8988T (cell line): ENCODE measurements around the gene PRKD1.
"Not testable (repeated sequence)": the region's sequence is repeated elsewhere in the genome, so short reads cannot be mapped to it uniquely, and the experiment has no call there.

Experiments used
- DNase-seq: peaks from one replicate; pipeline ENCODE4 v3.0.0; 2011

Gene PRKD1

DNA sequence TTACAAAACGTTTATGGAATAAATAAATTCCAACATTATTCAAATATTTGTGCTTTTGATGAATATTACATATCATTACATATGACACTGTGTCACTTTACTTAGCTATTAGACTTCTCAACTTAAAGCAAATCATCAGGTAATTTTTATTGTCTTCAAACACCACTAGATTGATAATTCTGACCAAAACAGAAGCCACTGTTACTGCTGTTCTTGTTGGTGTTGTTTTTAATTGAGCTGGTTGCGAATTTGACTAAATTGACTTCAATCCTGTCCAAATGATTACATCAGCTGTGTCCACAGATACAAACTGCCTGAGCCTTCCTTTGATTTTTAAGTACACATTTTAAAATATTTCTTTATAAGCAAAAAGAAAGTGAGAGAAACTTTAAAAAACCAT, 29.2 kb downstream of the PRKD1 start:
- DNase-seq: no peak

DNA sequence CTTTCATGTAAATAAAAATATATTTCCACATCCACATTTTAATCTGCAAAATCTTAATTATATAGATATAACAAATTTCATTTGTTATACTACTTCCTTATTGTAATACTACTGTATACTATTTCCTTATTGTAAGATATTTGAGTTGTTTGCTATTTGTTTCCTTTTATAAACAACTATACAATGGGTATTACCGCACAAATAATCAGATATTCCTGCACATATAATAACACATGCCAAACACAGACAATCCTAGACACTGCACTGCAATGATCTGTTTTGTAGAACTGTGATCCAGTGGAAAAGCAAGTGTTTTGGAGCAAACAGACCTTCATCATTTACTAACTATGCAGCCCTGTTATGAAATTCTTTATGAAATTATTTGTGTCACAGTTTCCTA, 30.5 kb downstream of the PRKD1 start:
- DNase-seq: no peak

DNA sequence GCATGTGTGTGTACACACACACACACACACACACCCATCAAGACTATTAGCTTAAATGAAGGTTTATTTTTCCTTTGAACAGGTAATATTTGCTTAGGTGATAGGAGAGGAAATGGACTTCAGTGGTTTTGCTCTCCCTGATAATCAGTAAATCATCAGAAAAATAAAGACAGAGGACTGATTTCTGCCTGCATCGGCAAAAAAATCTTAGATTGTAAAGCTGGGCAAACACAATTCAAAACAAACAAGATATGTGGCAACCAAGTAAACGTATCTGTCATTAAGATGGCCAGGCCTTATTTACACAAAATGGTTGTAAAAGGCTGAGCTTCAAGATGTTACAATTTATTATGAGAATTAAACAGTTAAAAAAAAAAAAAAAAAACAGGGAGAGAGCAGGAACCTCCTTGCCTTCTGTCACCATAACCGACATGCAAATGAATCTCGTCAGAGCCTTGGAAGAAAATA, 31.3 kb downstream of the PRKD1 start:
- no peak for DNase-seq

DNA sequence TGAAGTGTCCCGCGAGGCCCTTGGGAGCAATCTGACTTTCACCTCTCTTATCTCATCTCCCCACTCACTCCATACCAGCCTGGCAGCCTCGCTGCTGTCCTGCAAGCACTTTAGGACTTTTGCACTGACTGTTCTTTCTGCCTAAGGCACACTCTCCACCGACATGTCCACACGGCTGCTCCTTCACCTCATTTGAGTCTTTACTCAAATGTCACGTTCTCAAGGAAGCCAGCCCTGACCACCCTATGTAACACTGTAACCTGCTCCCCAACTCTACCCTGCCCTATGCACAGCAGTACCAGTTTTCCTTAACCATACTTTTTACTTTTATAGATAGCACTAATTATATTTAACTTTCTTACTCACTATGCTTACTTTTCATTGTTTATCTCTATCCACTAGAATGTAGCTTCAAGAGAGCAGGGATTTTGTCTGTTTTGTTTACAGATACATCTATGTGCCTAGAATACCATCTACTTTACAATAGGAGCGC, 32.0 kb downstream of the PRKD1 start:
- DNase-seq: no peak

DNA sequence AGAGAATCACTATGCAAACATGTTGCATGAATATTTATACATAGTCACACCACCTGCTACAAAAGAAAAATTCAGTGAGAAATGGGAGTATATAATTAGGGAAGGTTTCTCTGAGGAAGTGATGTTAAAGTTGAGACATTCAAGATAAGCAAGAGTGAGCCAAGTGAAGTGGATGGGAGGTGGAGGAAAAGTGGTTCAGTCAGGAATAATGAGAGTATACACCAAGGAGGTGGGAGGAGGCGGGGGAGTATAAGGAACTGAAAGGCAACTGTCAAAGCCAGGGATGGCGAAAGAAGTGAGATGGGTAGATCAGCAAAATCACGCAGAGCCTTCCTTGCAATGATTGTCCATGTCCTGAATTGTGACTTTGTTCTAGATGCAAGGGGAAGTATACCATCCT, 33.7 kb downstream of the PRKD1 start:
- no peak for DNase-seq

DNA sequence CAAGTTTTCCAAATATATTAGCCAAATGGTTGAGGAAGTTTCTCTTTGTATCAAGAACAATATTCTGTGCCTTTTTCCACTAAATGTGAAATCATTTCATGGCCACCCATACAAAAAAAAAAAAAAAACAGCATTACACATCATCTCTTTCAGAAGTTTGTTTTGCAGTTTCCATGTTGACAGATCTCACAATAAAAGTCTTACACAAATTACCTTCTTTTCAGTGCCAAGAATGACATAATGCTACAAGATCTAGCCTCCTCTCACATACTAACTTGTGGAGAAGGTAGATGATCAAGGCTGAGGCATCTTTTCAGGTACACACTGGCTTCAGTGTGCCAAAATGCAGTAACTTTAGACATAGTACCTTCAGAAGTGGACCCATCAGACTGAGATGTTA, 35.3 kb downstream of the PRKD1 start:
- DNase-seq: no peak

DNA sequence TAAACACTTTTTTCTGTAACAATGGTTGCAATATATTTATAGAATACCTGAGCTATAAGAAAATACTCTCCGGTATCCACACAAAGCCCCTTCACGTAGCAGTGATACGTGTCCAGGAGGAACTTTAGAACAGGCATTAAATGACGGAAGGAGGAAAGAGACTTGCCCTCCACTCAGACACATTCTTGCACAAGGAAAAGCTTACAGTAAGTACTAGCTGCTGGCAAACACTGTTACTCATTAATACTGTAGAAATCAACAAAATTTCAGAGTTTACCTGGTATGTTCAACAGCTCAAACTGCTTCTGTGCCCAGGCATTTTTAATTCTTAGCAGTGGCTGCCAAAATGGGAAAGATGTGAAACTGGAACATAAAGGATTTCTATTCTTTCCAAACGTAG, 41.7 kb downstream of the PRKD1 start:
- DNase-seq: no peak

DNA sequence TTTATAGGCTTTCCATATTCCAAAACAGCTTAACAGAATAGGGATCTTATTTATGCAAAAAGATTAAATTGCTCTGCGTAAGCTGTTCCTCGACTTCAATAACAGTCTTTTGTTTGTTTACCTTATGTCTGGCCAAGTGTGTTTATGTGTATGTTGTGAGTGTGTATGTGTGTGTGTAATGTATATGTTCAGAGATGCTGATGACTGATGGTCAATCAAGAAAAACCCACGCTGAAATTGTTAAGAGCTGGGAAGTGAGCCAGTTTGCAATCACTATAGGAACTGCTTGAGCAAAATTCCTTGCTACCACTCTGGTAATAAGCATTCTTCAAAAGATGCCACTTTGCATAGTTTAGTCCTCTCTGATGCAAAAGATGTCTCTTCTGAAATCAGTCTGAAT, 59.6 kb downstream of the PRKD1 start:
- no peak for DNase-seq

DNA sequence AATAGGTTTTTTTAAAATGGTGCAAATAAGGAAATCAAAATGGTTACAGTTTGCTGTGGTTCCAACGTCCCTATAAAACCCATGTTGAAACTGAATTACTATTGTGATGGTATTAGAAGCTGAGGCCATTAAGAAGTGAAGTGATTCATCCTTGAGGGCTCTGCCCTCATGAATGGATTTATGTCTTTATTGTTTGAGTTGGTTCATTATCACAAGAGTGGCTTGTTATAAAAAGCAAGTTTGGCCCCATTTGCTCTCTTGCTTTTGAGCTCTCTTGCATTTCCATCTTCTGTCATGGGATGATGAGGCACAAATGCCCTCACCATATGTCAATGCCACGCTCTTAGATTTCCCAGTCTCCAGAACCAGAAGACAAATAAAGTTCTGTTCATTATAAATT, 62.3 kb downstream of the PRKD1 start:
- DNase-seq: no peak

DNA sequence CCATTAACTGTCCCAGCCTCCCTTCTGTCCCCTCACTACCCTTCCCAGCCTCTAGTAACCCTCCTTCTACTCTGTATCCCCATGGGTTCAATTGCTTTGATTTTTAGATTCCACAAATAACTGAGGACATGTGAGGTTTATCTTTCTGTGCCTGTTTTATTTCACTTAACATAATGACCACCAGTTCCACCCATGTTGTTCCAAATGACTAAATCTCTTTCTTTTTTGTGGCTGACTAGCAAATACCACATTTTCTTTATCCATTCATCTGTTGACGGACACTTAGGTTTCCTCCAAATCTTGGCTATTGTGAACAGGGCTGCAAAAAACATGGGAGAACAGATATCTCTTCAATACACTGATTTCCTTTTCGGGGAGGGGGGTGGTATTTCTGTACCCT, 65.7 kb downstream of the PRKD1 start:
- DNase-seq: no peak

DNA sequence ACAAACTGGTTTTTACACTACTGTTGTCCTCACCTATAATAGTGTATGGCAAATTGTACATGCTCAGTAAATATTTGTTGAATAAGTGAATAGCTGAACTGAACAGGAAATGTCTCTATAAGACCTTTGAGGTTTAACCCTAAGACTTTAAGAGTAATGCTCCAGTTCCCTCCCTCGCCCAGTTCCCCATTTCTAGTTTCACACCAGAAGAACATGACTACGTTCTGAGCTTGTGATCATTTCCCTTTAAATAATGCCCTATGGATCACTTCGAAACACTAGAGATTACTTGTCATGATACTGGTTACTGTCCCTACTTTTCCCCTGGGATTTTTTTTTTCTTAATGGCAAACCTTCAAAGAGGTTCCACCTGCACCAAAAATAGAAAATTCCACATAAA, 69.3 kb downstream of the PRKD1 start:
- DNase-seq: no peak

DNA sequence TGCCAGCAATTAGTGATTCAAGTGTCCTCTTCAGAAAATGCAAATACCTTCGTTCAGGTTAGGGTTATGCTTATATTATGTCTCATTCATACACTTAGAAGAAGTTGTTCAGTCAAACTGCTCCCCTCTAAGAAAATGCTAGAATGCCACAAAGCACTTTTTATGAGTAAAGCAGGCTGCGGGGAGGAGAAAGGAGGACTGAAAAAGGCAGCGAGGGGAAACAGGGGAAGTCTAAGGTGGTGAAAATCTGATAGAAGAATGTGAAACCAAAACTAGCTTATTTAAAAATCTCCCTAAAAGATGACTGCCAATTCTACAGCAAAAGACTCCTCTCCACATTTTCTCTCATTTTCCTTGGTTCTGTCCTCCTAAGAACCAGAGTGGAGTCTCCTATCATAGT, 70.1 kb downstream of the PRKD1 start:
- no peak for DNase-seq

DNA sequence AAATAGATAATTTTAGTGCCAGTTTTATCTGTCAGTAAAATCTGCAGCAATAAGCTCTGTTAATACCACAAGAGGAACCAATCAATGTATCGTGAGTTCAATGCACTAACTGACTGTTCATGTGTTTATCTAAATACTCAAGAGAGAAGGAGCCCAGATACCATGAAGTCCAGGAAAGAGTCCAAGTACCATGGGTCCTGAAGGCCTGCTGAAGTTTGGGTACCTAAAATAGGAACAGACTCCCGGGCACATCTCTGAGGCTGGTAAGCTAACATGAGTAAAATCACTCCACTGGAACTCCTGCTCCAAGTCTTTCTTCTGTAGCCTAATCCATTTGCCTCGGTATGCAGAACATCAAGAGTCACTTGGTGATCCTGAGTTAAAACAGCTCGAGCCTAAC, 71.1 kb downstream of the PRKD1 start:
- no peak for DNase-seq

DNA sequence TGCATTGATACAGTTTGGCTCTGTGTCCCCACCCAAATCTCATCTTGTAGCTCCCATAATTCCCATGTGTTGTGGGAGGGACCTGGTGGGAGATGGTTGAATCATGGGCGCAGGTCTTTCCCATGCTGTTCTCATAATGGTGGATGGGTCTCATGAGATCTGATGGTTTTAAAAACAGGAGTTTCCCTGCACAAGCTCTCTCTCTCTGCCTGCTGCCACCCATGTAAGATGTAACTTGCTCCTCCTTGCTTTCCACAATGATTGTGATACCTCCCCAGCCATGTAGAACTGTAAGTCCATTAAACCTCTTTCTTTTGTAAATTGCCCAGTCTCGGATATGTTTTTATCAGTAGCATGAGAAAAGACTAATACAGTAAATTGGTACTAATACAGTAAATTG, 74.0 kb downstream of the PRKD1 start:
- not testable (repeated sequence) for DNase-seq

DNA sequence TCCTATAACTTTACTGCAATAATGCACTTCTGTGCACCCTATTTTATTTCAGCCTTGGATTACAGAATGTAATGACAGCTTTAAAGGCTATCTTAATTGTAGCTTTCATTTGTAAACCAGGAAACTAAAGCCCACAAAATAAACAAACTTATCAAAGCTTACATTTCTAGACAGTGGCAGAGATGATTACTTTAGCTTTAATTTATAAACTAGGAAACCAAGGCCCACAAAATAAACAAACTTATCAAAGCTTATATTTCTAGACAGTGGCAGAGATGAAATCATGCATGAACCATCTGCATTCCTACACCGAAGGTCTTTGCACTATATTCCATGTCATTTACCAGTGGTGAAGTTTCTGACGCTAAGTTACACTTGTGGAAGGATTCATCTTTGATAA, 74.4 kb downstream of the PRKD1 start:
- no peak for DNase-seq

DNA sequence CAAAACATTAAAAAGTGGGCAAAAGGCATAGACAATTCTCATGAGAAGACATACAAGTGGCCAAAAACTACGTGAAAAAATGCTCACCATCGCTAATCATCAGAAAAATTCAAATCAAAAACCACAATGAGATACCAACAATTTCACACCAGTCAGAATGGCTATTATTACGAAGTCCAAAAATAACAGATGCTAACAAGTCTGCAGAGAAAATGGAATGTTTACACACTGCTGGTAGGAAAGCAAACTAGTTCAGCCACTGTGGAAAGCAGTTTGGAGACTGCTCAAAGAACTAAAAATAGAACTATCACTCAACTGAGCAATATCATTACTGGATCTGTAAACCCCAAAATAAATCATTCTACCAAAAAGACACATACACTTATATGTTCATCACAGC, 76.2 kb downstream of the PRKD1 start:
- DNase-seq: no peak

DNA sequence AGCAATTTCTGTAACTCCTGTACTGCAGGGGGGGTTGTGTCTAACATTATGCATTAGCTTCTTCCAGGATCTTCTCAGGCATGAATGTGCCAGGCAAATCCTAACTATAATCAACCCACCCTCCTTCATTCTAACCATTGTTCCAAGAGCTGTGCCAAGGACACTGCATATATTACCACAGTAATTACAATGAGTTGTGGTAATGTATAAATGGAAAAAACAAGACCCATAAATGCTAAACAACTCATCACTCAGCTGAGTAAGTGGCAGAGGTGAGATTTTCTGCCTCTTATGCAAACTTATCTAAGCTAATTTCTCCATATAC, 80.6 kb downstream of the PRKD1 start:
- no peak for DNase-seq

DNA sequence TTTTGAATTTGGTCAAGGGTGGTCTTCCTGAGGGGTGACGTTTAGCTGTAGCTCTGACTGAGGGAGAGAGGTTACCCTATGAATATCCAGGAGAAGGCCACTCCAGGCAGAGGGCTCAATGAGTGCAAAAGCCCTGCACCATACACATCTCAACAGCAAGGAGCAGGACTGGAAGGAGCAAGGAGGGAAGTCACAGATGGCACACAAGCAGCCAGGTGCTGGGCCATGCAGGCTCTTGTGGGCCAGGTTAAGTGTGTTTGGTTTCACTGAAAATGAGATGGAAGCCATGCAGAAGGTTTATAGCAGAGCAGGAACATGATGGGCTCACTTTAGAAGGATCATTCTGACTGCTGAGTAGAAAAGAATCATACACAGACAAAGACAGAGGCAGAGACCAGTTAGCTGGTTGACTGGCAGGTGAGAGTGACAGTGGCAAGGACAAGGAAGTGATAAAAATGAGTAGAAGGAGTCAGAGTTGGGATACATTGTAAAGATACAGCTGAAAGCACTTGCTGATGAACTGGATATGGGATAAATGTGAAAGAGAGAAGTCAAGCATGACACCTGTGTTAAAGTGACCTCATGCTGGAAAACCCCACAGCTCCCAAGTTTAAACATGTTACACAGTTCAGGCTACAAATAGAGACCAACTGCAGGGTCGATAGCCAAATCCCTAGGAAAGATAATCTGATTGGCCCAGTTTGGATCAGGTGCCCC, 81.2 kb downstream of the PRKD1 start:
- no peak for DNase-seq

DNA sequence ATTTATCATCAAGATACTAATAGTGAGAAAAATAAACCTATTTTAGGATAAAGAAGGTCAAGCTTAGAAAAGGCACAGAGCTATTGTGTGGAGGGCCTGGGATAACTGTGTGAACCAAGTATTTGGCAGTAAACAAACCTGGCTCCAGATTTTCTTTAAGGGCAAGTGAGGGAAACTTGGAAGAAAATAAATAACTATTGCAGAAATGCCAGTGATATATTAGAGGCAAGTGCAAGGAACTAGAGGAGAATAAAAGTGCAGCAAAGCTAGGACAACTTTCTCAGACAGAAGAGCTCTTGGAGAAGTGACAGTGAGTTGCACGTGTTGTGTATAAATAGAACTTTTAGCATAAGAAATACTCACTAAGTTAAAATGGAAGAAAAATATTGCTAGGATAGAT, 83.7 kb downstream of the PRKD1 start:
- no peak for DNase-seq

DNA sequence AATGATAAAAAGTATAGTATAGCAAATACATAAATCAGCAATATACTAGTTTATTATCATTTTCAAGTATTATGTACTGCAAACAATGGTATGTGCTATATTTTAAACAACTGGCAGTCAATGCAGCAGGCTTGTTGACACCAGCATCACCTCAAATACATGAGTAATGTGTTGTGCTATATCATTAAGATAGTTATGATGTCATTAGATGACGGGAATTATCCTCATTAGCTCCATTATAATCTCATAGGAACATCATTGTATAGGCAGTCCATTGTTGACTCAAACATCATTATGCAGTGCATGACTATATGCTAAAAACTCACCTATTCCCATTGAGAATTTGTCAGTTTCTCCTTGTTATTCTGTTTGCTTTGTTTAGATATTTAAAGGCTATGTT, 85.4 kb downstream of the PRKD1 start:
- DNase-seq: no peak

DNA sequence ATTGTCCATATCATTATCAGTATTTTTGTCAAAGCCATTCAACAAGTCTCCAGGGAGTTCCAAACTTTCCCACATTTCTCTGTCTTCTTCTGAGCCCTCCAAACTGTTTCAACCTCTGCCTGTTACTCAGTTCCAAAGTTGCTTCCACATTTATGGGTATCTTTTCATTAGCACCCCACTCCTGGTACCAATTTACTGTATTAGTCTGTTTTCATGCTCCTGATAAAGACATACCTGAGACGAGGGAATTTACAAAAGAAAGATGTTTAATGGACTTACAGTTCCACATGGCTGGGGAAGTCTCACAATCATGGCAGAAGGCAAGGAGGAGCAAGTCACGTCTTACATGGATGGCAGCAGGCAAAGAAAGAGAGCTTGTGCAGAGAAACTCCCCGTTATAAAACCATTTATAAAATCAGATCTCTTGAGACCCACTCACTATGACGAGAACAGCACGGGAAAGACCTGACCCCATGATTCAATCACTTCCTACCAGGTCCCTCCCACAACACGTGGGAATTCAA, 87.2 kb downstream of the PRKD1 start:
- DNase-seq: not testable (repeated sequence)

DNA sequence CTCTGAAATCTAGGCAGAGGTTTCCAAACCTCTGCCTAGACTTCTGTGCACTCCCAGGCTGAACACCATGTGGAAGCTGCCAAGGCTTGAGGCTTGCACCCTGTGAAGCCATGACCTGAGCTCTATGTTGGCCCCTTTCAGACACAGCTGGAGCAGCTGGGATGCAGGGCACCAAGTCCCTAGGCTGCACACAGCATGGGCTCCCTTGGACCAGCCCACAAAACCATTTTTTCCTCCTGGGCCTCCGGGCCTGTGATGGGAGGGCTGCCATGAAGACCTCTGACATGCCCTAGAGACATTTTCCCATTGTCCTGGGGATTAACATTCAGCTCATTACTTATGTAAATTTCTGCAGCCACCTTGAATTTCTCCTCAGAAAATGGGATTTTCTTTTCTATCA, 88.0 kb downstream of the PRKD1 start:
- not testable (repeated sequence) for DNase-seq

DNA sequence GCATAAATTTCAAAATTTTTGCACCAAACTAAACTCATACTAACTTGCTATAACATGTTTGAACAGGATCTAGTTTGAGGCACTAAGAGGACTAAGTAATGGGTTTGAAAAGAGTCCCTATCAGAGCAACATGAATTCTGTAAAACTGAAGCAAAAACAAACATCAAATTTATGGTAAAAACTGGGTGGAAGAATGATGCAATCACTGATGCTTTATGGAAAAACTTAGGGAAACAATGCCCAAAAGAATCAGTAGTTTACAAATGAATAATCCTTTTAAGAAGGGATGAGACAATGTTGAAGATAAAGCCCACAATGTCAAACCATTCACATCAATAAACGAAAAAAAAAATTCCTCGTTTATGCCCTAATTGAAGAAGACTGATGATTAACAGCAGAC, 88.9 kb downstream of the PRKD1 start:
- no peak for DNase-seq

DNA sequence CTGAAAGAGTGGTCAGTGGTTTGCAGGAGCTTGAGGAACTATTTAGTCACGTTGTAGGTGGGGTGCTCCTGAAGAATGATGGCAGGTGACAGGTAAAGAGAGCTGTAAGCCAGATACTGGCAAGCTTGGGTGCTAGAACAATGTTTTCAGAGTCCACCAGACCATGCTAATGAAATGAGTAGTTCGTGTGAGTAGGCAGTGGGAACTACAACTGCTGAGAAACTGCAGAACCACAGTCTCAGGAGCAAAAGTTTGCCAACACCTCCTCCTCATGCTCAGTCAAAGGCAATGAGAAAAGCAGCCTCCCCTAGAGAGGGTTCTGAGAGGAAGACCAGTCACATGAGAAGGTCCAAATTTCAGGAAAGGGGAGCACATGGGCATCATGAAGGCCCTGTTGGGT, 91.3 kb downstream of the PRKD1 start:
- DNase-seq: no peak

DNA sequence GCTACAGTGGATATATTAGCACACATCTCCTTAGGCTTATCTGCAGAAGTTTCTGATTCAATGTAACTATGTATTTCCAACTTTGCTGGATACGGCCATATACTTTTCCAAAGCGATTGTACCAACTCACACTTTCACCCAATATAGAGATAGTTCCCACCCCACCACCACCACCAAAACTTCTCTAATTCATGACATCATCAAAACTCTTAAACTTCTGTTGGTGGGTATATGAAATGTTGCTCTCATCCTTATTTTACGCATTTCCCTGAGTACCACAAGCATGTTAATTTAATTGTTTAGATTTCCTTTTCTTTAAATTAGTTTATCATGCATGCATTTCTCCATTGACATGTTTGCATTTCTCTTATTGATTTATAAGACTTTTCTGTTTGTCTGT, 95.6 kb downstream of the PRKD1 start:
- no peak for DNase-seq
